Osteocyte (in vitro differentiated cells): ENCODE measurements around the gene DIAPH2. TPM values are rescaled to one million over a fixed set of nuclear protein-coding genes. Genes with fewer than 3 reads are reported as not detected.

Experiments used
- DNase-seq: peaks from one replicate; pipeline ENCODE4 v3.0.0; 2021; ENCODE audit warnings: mixed read lengths; ENCODE audit not compliant: unreplicated experiment; ENCODE audit errors: extremely low spot score
- H3K27ac Mint-ChIP-seq: one replicate; pipeline ENCODE4 v1.8.0; 2021; ENCODE audit warnings: mild to moderate bottlenecking, mixed read lengths; ENCODE audit not compliant: unreplicated experiment
- H3K27me3 Mint-ChIP-seq: one replicate; pipeline ENCODE4 v1.8.0; 2021; ENCODE audit warnings: mixed read lengths; ENCODE audit not compliant: unreplicated experiment
- H3K36me3 Mint-ChIP-seq: one replicate; pipeline ENCODE4 v1.8.0; 2021; ENCODE audit warnings: mixed read lengths; ENCODE audit not compliant: unreplicated experiment
- H3K4me1 Mint-ChIP-seq: one replicate; pipeline ENCODE4 v1.8.0; 2021; ENCODE audit warnings: mixed read lengths; ENCODE audit not compliant: unreplicated experiment
- H3K4me3 Mint-ChIP-seq: one replicate; pipeline ENCODE4 v1.8.0; 2021; ENCODE audit warnings: mild to moderate bottlenecking, moderate library complexity, mixed read lengths; ENCODE audit not compliant: unreplicated experiment
- H3K9me3 Mint-ChIP-seq: one replicate; pipeline ENCODE4 v1.8.0; 2021; ENCODE audit warnings: mixed read lengths; ENCODE audit not compliant: unreplicated experiment
- total RNA-seq: library from RNA; stranded (reverse); gene quantifications from 2 replicates; pipeline ENCODE4 v1.2.1, GENCODE V29; 2021
- TF ChIP-seq, protein P1 (sequence below): fragments of 200-600 bp; sonication (generic); IDR thresholded peaks from 2 replicates; pipeline ENCODE4 v1.5.0; 2021; ENCODE audit warnings: antibody characterized with exemption, mild to moderate bottlenecking, moderate library complexity

DIAPH2 gene
- total RNA-seq, 1 donor from 2014 or later, result 9.3 TPM

- no peak overlapping the region for H3K27ac Mint-ChIP-seq
- H3K9me3 Mint-ChIP-seq, result no peaks in the 10 kb centered on the region
- no peaks in the 10 kb centered on the region for H3K36me3 Mint-ChIP-seq
- TF ChIP-seq, protein P1, sequence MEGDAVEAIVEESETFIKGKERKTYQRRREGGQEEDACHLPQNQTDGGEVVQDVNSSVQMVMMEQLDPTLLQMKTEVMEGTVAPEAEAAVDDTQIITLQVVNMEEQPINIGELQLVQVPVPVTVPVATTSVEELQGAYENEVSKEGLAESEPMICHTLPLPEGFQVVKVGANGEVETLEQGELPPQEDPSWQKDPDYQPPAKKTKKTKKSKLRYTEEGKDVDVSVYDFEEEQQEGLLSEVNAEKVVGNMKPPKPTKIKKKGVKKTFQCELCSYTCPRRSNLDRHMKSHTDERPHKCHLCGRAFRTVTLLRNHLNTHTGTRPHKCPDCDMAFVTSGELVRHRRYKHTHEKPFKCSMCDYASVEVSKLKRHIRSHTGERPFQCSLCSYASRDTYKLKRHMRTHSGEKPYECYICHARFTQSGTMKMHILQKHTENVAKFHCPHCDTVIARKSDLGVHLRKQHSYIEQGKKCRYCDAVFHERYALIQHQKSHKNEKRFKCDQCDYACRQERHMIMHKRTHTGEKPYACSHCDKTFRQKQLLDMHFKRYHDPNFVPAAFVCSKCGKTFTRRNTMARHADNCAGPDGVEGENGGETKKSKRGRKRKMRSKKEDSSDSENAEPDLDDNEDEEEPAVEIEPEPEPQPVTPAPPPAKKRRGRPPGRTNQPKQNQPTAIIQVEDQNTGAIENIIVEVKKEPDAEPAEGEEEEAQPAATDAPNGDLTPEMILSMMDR, result no peak
- DNase-seq, result no peak
- no peaks in the 10 kb centered on the region for H3K27me3 Mint-ChIP-seq
- H3K4me3 Mint-ChIP-seq, result no peak overlapping the region
- H3K4me1 Mint-ChIP-seq, result no peaks in the 10 kb centered on the region
Observed at GRCh38 chrX:97046867-97047266, 362.2 kb downstream of the DIAPH2 start.

DNA sequence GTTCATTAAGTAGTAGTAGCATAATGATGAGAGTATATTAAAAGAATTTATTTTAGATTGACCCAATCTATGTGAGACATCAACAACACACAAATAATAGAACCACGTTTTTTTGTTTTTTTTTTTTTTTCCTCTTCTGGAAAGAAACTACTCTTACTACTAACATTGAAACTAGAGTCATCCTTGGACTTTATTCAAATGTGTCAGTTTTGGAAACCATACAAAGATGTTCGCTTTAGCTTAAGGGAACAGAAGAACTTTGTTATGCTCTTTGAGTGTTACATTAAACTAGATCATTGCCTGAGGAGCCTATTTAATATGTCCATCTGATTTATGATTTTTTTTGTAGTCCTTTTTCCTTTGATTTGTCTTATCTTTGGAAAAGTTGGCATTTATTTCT lies 365.8 kb downstream of the DIAPH2 start:
- no peak for DNase-seq
- H3K27ac Mint-ChIP-seq, result no peak overlapping the region
- no peaks in the 10 kb centered on the region for H3K36me3 Mint-ChIP-seq
- TF ChIP-seq, protein P1, result no peak
- H3K9me3 Mint-ChIP-seq, result no peaks in the 10 kb centered on the region
- H3K4me1 Mint-ChIP-seq, result no peaks in the 10 kb centered on the region
- no peaks in the 10 kb centered on the region for H3K27me3 Mint-ChIP-seq
- no peak overlapping the region for H3K4me3 Mint-ChIP-seq

DNA sequence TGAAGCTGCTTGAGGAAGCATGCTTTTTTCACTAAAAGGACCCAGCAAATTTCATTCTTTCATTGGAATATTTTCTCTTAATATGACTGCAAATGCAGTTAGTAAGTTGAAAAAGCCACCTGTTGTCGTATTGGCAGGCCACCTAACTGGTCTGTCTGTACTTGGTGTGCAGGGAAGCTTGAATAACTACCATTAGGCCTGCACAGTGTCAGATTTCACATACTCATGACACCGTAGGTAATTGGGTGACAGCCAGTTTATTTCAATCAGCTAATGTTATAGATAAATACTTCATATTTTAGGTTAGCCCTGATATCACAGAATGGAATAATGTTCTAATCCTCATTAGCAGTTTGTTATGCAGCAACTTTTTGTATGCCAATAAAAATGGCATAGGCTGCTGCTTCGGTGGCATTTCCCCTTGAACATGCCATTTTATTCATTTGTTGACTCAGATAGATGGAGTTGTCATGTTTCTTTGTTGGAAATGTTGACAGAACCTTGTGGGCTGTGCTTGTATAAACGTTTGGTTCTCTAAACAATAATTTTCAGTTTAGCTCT lies 372.8 kb downstream of the DIAPH2 start:
- no peaks in the 10 kb centered on the region for H3K27me3 Mint-ChIP-seq
- no peaks in the 10 kb centered on the region for H3K9me3 Mint-ChIP-seq
- H3K4me3 Mint-ChIP-seq, result no peak overlapping the region
- H3K4me1 Mint-ChIP-seq, result no peaks in the 10 kb centered on the region
- no peak for DNase-seq
- H3K36me3 Mint-ChIP-seq, result no peaks in the 10 kb centered on the region
- TF ChIP-seq, protein P1, result no peak
- no peak overlapping the region for H3K27ac Mint-ChIP-seq

DNA sequence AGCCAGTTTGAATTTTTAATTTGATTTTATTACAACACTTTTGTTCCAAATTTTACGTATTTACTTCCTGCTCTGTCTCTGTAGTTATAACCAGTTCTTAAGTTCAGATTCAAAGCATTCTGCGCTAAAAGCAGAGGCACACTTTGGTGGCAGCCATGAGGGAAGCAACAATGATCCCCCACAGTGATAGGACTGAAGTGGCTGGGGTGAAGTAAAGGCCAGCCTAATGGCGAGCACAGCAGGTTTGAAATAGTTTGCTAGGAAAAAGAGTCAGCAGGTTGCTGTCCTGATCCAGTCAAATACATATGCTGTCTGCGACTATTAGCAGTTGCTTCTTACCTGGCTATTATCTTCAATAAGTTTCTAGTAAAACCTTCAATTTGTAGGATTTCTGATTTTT lies 375.4 kb downstream of the DIAPH2 start:
- Mint-ChIP-seq H3K27me3 (no peaks in the 10 kb centered on the region), H3K4me3 (no peak overlapping the region), H3K4me1 (no peaks in the 10 kb centered on the region), H3K27ac (no peak overlapping the region), H3K36me3 (no peaks in the 10 kb centered on the region), H3K9me3 (no peaks in the 10 kb centered on the region)
- DNase-seq, result no peak
- TF ChIP-seq, protein P1, result no peak

DNA sequence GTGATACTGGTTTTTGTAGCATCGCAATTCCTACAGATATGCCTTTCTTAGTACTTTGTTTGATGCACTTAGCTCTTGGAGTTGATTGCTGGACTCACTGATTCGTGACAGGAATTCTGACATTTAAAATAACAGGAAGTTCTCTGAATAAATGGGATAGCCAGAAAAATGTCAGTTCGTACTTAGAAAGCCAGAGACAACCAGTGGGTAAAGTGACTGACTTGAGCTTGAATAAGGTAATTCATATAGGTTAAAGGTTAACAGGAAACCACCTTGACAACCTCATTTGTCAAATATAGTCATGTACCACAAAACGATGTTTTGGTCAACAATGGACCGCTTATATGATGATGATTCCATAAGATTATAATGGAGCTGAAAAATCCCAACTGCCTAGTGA lies 380.4 kb downstream of the DIAPH2 start:
- no peaks in the 10 kb centered on the region for H3K27me3 Mint-ChIP-seq
- no peaks in the 10 kb centered on the region for H3K36me3 Mint-ChIP-seq
- H3K27ac Mint-ChIP-seq, result no peak overlapping the region
- H3K4me3 Mint-ChIP-seq, result no peak overlapping the region
- no peak for DNase-seq
- no peaks in the 10 kb centered on the region for H3K9me3 Mint-ChIP-seq
- TF ChIP-seq, protein P1, result no peak
- H3K4me1 Mint-ChIP-seq, result no peaks in the 10 kb centered on the region
